Testis (tissue), 3 donors: Measurements from ENCODE around the gene HPCAL4. TPM values are rescaled to one million over a fixed set of nuclear protein-coding genes. Genes with fewer than 3 reads are reported as not detected.
A peak's percentile ranks its signal among the peaks of the same experiment; 100 is the strongest.

Experiments used
- DNase-seq: peaks from one replicate; pipeline ENCODE4 v3.0.0-alpha.2; 2019
- H3K27ac ChIP-seq, 2 donors: fragments of 200-600 bp; sonication (generic); one replicate each; pipeline ENCODE4 v1.5.1; 2019
- H3K27me3 ChIP-seq: fragments of 200-600 bp; sonication (generic); one replicate; pipeline ENCODE4 v1.5.1; 2019
- H3K36me3 ChIP-seq: fragments of 200-600 bp; sonication (generic); one replicate; pipeline ENCODE4 v1.5.1; 2017; ENCODE audit warnings: low read depth; ENCODE audit errors: missing control alignments
- H3K4me1 ChIP-seq: fragments of 200-600 bp; sonication (generic); one replicate; pipeline ENCODE4 v1.5.1; 2019
- H3K4me3 ChIP-seq, 2 donors: fragments of 200-600 bp; sonication (generic); one replicate each; pipeline ENCODE4 v1.5.1; 2017 to 2019
- H3K9me3 ChIP-seq: fragments of 200-600 bp; sonication (generic); one replicate; pipeline ENCODE4 v1.5.1; 2017
- POLR2A ChIP-seq: fragments of 450-650 bp; IDR thresholded peaks from one replicate; pipeline ENCODE4 v1.6.1; 2017; ENCODE audit warnings: antibody characterized with exemption, mild to moderate bottlenecking, moderate library complexity
- WGBS, 2 donors: methylation state at CpG; one replicate each; pipeline ENCODE4 v1.1.5; 2018; 5-methylcytosine and 5-hydroxymethylcytosine counted together
- intact Hi-C: fragments of 100-400 bp; cut with DNase I; formaldehyde crosslinking; loops from one replicate; pipeline ENCODE4 v1.15.1; 2023; ENCODE audit warnings: low total_unique reads
- polyA plus RNA-seq: library from polyadenylated mRNA; stranded (reverse); fragments of 350-450 nt; fragmentation: Illumina TruSeq; extraction: RNeasy Lipid Tissue Mini Kit (QIAGEN cat#74804); gene quantifications from one replicate; pipeline ENCODE4 v1.2.3, GENCODE V29; 2014; ENCODE audit warnings: low read depth, low replicate concordance; ENCODE audit not compliant: insufficient read depth
- total RNA-seq, 2 donors: library from RNA; depleted of rRNA; stranded (reverse); fragments of >200 nt; gene quantifications; one replicate each; pipeline ENCODE4 v1.2.3, GENCODE V29; 2016
- TF ChIP-seq, protein P1 (sequence below), 3 experiments: fragments of 450-650 bp in 2 of 3; fragments of 200-600 bp in 1 of 3; sonication (generic) in 1 of 3; IDR thresholded peaks; one replicate each; pipeline ENCODE4 v1.5.1; 2016 to 2019; ENCODE audit warnings: antibody characterized with exemption in 3 of 3, mild to moderate bottlenecking in 2 of 3, moderate library complexity in 1 of 3

HPCAL4 gene
- total and polyA plus RNA-seq, 3 donors from 2014 or later: 6.9 to 24.5 (median 17.3) TPM

DNA sequence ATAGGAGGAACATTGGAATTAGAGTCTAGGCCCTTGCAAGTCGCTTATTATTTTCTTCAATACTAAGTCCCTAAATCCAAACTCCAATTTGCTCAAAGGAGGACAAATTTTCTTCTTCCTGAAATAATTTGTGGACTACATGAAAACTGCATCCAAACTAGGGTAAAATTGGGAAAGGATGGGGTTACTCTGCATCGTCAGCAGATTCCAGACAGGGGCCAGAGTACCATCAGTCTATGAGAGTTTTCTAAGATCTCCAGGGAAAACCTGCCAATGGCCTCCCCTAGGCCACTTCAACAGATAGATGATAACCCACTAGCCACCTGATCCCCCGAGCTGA is 52.3 kb downstream of the HPCAL4 start:
- H3K4me3 ChIP-seq: peak overlapping the region; percentile 76 to 93
- intact Hi-C loops: no loop called here

DNA sequence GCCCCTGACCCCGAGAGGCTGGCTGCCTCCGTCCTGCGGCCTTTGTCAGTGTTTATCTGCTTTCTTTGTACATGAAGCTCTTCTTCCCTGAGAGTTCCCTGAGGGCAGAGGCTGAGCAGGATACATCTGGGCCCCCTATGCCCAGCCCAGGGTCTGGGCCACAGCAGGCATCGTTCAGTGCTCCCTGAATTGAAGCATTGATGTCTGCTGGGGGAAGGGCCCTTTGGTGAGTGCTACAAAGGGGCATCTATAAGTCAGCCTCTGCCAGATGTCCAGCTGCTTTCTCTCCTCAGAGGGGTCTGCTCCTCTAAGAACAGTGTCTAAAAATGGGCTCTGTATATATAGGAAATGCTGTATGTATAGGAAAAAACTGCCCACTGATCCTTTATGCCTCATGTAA is 53.9 kb downstream of the HPCAL4 start:
- no peaks in the 10 kb centered on the region for H3K36me3 ChIP-seq
- peak overlapping the region in 1 of 2 donors; percentile 86 for H3K27ac ChIP-seq
- 37 to 81% methylated on average over 4 of the region's 4 CpGs for WGBS, 2 donors
- H3K9me3 ChIP-seq: no peaks in the 10 kb centered on the region
- TF ChIP-seq, protein P1, sequence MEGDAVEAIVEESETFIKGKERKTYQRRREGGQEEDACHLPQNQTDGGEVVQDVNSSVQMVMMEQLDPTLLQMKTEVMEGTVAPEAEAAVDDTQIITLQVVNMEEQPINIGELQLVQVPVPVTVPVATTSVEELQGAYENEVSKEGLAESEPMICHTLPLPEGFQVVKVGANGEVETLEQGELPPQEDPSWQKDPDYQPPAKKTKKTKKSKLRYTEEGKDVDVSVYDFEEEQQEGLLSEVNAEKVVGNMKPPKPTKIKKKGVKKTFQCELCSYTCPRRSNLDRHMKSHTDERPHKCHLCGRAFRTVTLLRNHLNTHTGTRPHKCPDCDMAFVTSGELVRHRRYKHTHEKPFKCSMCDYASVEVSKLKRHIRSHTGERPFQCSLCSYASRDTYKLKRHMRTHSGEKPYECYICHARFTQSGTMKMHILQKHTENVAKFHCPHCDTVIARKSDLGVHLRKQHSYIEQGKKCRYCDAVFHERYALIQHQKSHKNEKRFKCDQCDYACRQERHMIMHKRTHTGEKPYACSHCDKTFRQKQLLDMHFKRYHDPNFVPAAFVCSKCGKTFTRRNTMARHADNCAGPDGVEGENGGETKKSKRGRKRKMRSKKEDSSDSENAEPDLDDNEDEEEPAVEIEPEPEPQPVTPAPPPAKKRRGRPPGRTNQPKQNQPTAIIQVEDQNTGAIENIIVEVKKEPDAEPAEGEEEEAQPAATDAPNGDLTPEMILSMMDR (IDR thresholded peaks at IDR 0.05): no peak
- no peak for TF ChIP-seq POLR2A
- H3K4me3 ChIP-seq: peak overlapping the region; percentile 15 to 93
- DNase-seq: no peak
- intact Hi-C loops: no loop called here
- peaks cover 37% of the 10 kb centered on the region for H3K4me1 ChIP-seq
- no peaks in the 10 kb centered on the region for H3K27me3 ChIP-seq

More for the DNA sequence above, 52.3 kb downstream of the HPCAL4 start:
- TF ChIP-seq, protein P1 (IDR thresholded peaks at IDR 0.05): no peak
- TF ChIP-seq POLR2A: no peak
- WGBS, 2 donors: 22 to 35% methylated on average over 2 to 3 of the region's 3 CpGs
- H3K27ac ChIP-seq: peak overlapping the region; percentile 61 to 86
- peaks cover 30% of the 10 kb centered on the region for H3K4me1 ChIP-seq
- no peak for DNase-seq
- H3K27me3 ChIP-seq: no peaks in the 10 kb centered on the region
- no peaks in the 10 kb centered on the region for H3K36me3 ChIP-seq
- H3K9me3 ChIP-seq: no peaks in the 10 kb centered on the region

DNA sequence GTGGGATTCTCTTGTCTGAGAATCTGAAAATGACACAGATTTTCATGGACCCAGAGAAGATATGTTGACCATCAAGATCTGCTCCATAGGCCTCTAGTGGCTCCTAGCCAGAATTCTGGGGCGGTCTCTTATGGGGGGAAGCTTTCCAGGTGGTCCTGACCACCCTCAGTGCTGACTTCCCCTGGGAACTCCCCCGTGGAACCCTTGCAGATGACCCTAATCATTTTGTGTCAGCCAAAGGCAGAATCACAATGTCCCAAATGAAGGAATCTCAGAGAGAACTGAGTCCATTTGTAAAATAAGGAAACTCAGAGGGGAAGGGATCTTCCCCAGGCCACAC is 55.4 kb downstream of the HPCAL4 start:
- peak overlapping the region in 1 of 2 donors; percentile 20 for H3K4me3 ChIP-seq
- DNase-seq: no peak
- TF ChIP-seq, protein P1 (IDR thresholded peaks at IDR 0.05): no peak
- no peak for TF ChIP-seq POLR2A
- H3K4me1 ChIP-seq: peaks cover 46% of the 10 kb centered on the region
- no peaks in the 10 kb centered on the region for H3K9me3 ChIP-seq
- intact Hi-C loops: no loop called here
- H3K36me3 ChIP-seq: no peaks in the 10 kb centered on the region
- 52 to 53% methylated on average over 2 of the region's 2 CpGs for WGBS, 2 donors
- H3K27ac ChIP-seq: peak overlapping the region; percentile 72 to 86
- H3K27me3 ChIP-seq: no peaks in the 10 kb centered on the region

DNA sequence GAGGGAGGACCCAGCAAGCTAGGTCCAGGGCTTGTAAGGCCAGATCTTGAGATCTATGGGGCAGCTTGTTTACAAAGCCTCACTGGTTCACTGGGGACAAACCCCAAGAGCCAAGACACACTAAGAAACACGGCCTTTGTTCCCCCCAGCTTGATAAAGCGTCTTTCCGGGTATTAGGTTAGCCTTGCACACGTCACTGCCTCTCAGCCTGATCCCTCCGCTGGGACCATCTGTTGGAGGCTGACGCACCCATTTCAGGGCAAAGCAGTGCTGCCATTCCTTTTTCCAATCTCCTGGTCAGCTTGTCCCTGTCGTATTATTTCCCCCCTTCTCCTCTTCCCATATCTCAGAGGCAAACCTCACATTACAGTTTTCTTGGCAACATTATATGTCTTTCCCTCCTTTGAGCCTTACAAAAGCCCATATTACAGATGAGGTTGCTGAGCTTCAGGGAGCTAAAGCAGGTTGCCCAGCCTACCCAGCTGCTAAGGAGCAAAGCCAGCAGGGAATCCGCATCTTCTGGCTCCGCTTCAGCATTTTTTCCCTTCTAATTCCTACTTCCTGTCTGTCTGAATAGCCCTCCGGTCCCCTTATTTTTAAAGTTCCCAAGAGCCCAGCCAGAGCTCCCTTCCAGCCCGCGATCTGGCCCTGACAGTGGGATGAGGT is 55.9 kb downstream of the HPCAL4 start:
- Histone ChIP-seq H3K27ac (peak overlapping the region; percentile 72 to 86), H3K4me3 (peak overlapping the region in 1 of 2 donors; percentile 20), H3K27me3 (no peaks in the 10 kb centered on the region), H3K4me1 (peaks cover 46% of the 10 kb centered on the region), H3K9me3 (no peaks in the 10 kb centered on the region), H3K36me3 (no peaks in the 10 kb centered on the region)
- TF ChIP-seq POLR2A: no peak
- TF ChIP-seq, protein P1 (IDR thresholded peaks at IDR 0.05): no peak
- DNase-seq: no peak
- WGBS, 2 donors: 49 to 50% methylated on average over 12 of the region's 12 CpGs
- intact Hi-C loops: no loop called here

DNA sequence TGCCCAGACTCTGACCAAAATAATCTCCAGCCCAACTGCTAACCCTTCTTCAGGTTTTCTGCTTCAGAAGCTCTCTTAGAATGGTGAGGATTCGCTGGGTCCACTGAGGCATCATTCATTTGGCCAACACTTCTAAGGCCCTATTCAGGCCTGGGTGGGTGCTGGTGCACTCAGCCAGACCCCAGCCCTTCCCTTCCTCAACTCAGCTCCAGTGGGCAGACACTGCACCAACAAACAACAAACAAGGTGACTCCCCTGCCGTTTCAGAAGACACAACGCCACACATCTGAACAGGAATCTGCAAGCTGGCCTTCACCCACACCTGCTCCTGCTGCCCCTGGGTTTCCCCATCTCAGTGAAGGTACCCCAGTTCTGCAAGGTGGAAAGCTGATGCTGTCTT is 57.8 kb downstream of the HPCAL4 start:
- 39 to 40% methylated on average over 3 of the region's 3 CpGs for WGBS, 2 donors
- Histone ChIP-seq H3K27me3 (no peaks in the 10 kb centered on the region), H3K4me1 (peaks cover 43% of the 10 kb centered on the region), H3K4me3 (peak overlapping the region in 1 of 2 donors; percentile 41), H3K9me3 (no peaks in the 10 kb centered on the region), H3K27ac (peak overlapping the region in 1 of 2 donors; percentile 82), H3K36me3 (no peaks in the 10 kb centered on the region)
- intact Hi-C loops: no loop called here
- TF ChIP-seq POLR2A: no peak
- TF ChIP-seq, protein P1 (IDR thresholded peaks at IDR 0.05): no peak
- DNase-seq: no peak
